Neural progenitor cell (in vitro differentiated cells): ENCODE measurements around the gene NHLRC1. TPM values are rescaled to one million over a fixed set of nuclear protein-coding genes. Genes with fewer than 3 reads are reported as not detected.

Experiments used
- DNase-seq: peaks from one replicate; pipeline ENCODE4 v3.0.0-alpha.2; 2016; ENCODE audit warnings: low spot score
- H2AFZ ChIP-seq: fragments of 200-600 bp; sonication (generic); replicated peaks from 2 replicates; pipeline ENCODE4 v1.6.1; 2016; ENCODE audit warnings: antibody characterized with exemption
- H3F3A ChIP-seq: fragments of 200-600 bp; sonication (generic); 2 replicates; pipeline ENCODE4 v1.6.1; 2016; ENCODE audit warnings: antibody characterized with exemption, low read depth
- H3K27ac ChIP-seq: fragments of 200-600 bp; sonication (generic); 2 replicates; pipeline ENCODE4 v1.5.1; 2016; ENCODE audit warnings: mild to moderate bottlenecking
- H3K27me3 ChIP-seq: fragments of 200-600 bp; sonication (generic); 2 replicates; pipeline ENCODE4 v1.6.1; 2016; ENCODE audit warnings: mild to moderate bottlenecking, moderate library complexity
- H3K36me3 ChIP-seq: fragments of 200-600 bp; sonication (generic); 2 replicates; pipeline ENCODE4 v1.5.1; 2016
- H3K4me1 ChIP-seq: fragments of 200-600 bp; sonication (generic); 2 replicates; pipeline ENCODE4 v1.6.1; 2016; ENCODE audit warnings: mixed run types
- H3K4me2 ChIP-seq: fragments of 200-600 bp; sonication (generic); 2 replicates; pipeline ENCODE4 v1.6.1; 2016
- H3K4me3 ChIP-seq: fragments of 200-600 bp; sonication (generic); 2 replicates; pipeline ENCODE4 v1.5.1; 2016
- H3K79me2 ChIP-seq: fragments of 200-600 bp; sonication (generic); 2 replicates; pipeline ENCODE4 v1.6.1; 2016; ENCODE audit warnings: low read depth
- H3K9ac ChIP-seq: fragments of 200-600 bp; sonication (generic); 2 replicates; pipeline ENCODE4 v1.6.1; 2016
- H3K9me3 ChIP-seq: fragments of 200-600 bp; sonication (generic); 2 replicates; pipeline ENCODE4 v1.5.1; 2016; ENCODE audit warnings: low read depth
- H4K20me1 ChIP-seq: fragments of 200-600 bp; sonication (generic); 2 replicates; pipeline ENCODE4 v1.6.1; 2016; ENCODE audit warnings: low read depth
- H3K27ac Mint-ChIP-seq: 3 replicates; pipeline ENCODE4 v1.8.0; 2021; ENCODE audit warnings: mixed read lengths
- H3K27me3 Mint-ChIP-seq: 2 replicates; pipeline ENCODE4 v1.8.0; 2022; ENCODE audit warnings: low read depth, mild to moderate bottlenecking, inconsistent platforms, moderate library complexity, mixed read lengths; ENCODE audit not compliant: insufficient read depth
- H3K36me3 Mint-ChIP-seq: 3 replicates; pipeline ENCODE4 v1.8.0; 2021; ENCODE audit warnings: mixed read lengths
- H3K4me1 Mint-ChIP-seq: 3 replicates; pipeline ENCODE4 v1.8.0; 2021; ENCODE audit warnings: mixed read lengths
- H3K4me3 Mint-ChIP-seq: 3 replicates; pipeline ENCODE4 v1.8.0; 2021; ENCODE audit warnings: mild to moderate bottlenecking, moderate library complexity, mixed read lengths
- H3K9me3 Mint-ChIP-seq: 3 replicates; pipeline ENCODE4 v1.8.0; 2020; ENCODE audit warnings: mixed read lengths
- EZH2 ChIP-seq: fragments of 200-600 bp; sonication (generic); IDR thresholded peaks from 2 replicates; pipeline ENCODE4 v1.6.1; 2017; ENCODE audit warnings: antibody characterized with exemption, mild to moderate bottlenecking, moderate library complexity
- EZH2phosphoT487 ChIP-seq: fragments of 200-600 bp; sonication (generic); IDR thresholded peaks from 2 replicates; pipeline ENCODE4 v1.6.1; 2017; ENCODE audit warnings: antibody characterized with exemption
- total RNA-seq: library from RNA; depleted of rRNA; stranded (reverse); fragments of >200 nt; gene quantifications from 2 replicates; pipeline ENCODE4 v1.2.3, GENCODE V29; 2015; ENCODE audit warnings: low replicate concordance
- TF ChIP-seq, protein P1 (sequence below): fragments of 200-600 bp; sonication (generic); IDR thresholded peaks from 2 replicates; pipeline ENCODE4 v1.5.1; 2017; ENCODE audit warnings: antibody characterized with exemption, mild to moderate bottlenecking

The NHLRC1 gene
- total RNA-seq, 1 donor from 2014 or later = not detected

DNA sequence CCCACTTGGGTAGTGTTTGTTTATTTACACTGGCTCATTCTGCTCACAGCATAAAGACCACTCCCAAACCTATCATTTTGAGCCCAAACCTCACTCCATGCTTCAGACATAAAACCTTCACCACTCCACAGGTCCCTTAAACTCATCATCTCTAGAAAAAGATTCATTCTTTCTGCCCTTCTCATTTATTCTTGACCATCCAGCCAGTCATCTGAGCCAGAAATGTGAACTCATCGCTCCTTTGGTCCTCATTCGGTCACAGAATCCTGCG lies 20.0 kb upstream of the NHLRC1 start:
- H3K9me3 Mint-ChIP-seq = no peaks in the 10 kb centered on the region
- DNase-seq = no peak
- peaks cover 10% of the 10 kb centered on the region for H3K4me1 ChIP-seq
- no peak overlapping the region for H3K4me2 ChIP-seq
- H3K4me1 Mint-ChIP-seq = peaks cover 3% of the 10 kb centered on the region
- peaks cover 10% of the 10 kb centered on the region for H3F3A ChIP-seq
- no peaks in the 10 kb centered on the region for H3K27me3 ChIP-seq
- TF ChIP-seq EZH2 = no peak
- TF ChIP-seq, protein P1, sequence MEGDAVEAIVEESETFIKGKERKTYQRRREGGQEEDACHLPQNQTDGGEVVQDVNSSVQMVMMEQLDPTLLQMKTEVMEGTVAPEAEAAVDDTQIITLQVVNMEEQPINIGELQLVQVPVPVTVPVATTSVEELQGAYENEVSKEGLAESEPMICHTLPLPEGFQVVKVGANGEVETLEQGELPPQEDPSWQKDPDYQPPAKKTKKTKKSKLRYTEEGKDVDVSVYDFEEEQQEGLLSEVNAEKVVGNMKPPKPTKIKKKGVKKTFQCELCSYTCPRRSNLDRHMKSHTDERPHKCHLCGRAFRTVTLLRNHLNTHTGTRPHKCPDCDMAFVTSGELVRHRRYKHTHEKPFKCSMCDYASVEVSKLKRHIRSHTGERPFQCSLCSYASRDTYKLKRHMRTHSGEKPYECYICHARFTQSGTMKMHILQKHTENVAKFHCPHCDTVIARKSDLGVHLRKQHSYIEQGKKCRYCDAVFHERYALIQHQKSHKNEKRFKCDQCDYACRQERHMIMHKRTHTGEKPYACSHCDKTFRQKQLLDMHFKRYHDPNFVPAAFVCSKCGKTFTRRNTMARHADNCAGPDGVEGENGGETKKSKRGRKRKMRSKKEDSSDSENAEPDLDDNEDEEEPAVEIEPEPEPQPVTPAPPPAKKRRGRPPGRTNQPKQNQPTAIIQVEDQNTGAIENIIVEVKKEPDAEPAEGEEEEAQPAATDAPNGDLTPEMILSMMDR = no peak
- no peak for TF ChIP-seq EZH2phosphoT487
- peaks cover 2% of the 10 kb centered on the region for H3K36me3 Mint-ChIP-seq
- H3K4me3 Mint-ChIP-seq = no peak overlapping the region
- H2AFZ ChIP-seq = no peak overlapping the region
- H3K4me3 ChIP-seq = no peak overlapping the region
- no peak overlapping the region for H3K9ac ChIP-seq
- H3K27me3 Mint-ChIP-seq = no peaks in the 10 kb centered on the region
- H3K79me2 ChIP-seq = no peaks in the 10 kb centered on the region
- H3K27ac Mint-ChIP-seq = no peak overlapping the region
- H3K27ac ChIP-seq = no peak overlapping the region
- H4K20me1 ChIP-seq = no peaks in the 10 kb centered on the region
- H3K36me3 ChIP-seq = no peaks in the 10 kb centered on the region
- H3K9me3 ChIP-seq = no peaks in the 10 kb centered on the region

DNA sequence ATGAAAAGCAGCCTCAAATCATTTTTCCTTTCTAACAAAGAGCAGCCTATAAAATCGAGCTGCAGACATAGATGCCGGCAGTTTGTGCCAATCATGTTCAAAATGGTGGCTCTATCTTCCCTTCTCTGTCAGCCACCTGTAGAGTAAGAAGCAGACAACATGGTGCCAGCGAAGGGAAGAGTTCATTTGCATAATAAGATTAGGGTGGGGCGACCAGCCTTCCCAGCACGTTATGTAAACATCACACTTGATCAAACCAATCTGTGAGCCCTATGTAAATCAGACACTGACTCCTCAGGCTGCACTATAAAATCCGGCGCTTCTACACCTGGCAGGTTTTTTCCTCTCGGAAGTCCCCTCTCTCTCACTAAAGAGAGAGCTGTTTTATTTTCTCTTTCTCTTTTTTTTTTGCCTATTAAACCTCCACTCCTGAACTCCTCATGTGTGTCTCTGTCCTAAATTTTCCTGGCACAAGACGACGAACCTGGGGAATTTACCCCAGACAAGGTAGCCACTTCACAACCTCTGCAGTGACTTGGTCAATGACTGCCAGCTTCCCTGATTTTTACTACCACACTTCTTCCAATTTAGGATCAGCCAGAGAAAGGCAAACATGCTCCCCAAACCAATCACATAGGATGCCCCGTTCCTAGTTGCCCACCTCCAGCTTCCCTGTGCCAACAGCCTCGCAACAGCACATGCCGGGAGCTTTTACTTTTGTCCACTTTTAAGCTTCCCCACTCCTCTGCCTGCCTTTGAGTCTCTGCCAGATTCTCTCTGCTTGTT lies 19.5 kb upstream of the NHLRC1 start:
- DNase-seq = peak; percentile 46
- H4K20me1 ChIP-seq = no peaks in the 10 kb centered on the region
- no peaks in the 10 kb centered on the region for H3K79me2 ChIP-seq
- H3K4me2 ChIP-seq = no peak overlapping the region
- no peak overlapping the region for H3K4me3 ChIP-seq
- no peak overlapping the region for H3K27ac ChIP-seq
- Mint-ChIP-seq H3K27me3 (no peaks in the 10 kb centered on the region), H3K4me3 (no peak overlapping the region), H3K27ac (no peak overlapping the region), H3K4me1 (peaks cover 3% of the 10 kb centered on the region), H3K9me3 (no peaks in the 10 kb centered on the region), H3K36me3 (peaks cover 3% of the 10 kb centered on the region)
- no peaks in the 10 kb centered on the region for H3K27me3 ChIP-seq
- TF ChIP-seq, protein P1 = no peak
- TF ChIP-seq EZH2 (no peak), EZH2phosphoT487 (no peak)
- H3K9ac ChIP-seq = no peak overlapping the region
- H3K9me3 ChIP-seq = no peaks in the 10 kb centered on the region
- H3F3A ChIP-seq = peaks cover 10% of the 10 kb centered on the region
- no peaks in the 10 kb centered on the region for H3K36me3 ChIP-seq
- H2AFZ ChIP-seq = peak overlapping the region; percentile 26
- H3K4me1 ChIP-seq = peaks cover 10% of the 10 kb centered on the region

DNA sequence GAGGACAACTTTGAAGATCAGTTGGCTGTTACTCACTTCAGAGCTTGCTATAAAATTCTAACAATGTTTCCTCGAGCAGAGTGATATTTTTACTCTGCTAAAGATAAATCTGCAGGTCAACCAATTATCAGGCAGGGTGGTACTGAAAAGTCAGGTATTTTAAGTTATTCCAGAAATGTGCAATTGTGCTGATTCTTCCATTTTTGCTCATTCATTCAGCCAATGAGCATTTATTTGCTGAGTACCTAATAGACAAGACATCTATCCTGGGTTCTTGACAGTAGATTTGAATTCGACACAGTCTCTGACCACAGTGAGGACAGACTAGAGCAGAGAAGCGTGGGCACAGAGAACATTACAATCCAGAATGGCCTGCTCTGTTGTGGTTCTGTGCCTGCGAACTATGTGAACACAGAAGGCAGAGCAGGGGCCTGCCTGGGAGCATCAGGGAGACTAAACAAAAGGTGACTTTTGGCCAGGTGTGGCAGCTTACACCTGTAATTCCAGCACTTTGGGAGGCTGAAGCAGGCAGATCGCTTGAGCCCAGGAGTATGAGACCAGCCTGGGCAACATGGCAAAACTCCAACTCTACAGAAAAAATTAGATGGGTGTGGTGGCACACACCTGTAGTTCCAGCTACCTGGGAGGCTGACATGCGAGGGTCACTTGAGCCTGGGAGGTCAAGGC lies 17.6 kb upstream of the NHLRC1 start:
- Histone ChIP-seq H3K9ac (no peak overlapping the region), H3K4me2 (no peak overlapping the region), H3K36me3 (no peaks in the 10 kb centered on the region), H2AFZ (no peak overlapping the region), H4K20me1 (no peaks in the 10 kb centered on the region), H3K9me3 (no peaks in the 10 kb centered on the region), H3K79me2 (no peaks in the 10 kb centered on the region), H3F3A (peaks cover 10% of the 10 kb centered on the region), H3K27ac (no peak overlapping the region), H3K4me1 (peaks cover 10% of the 10 kb centered on the region), H3K27me3 (no peaks in the 10 kb centered on the region), H3K4me3 (no peak overlapping the region)
- DNase-seq = no peak
- Mint-ChIP-seq H3K4me1 (peaks cover 3% of the 10 kb centered on the region), H3K27ac (no peak overlapping the region), H3K9me3 (no peaks in the 10 kb centered on the region), H3K36me3 (peaks cover 2% of the 10 kb centered on the region), H3K27me3 (no peaks in the 10 kb centered on the region), H3K4me3 (no peak overlapping the region)
- TF ChIP-seq EZH2 (no peak), EZH2phosphoT487 (no peak)
- TF ChIP-seq, protein P1 = no peak
